ENCODE measurements around the gene CREBBP.

- TF ChIP-seq CTCF (IDR thresholded peaks at IDR 0.05) (no peak), POLR2A (IDR thresholded peaks at IDR 0.05) (no peak)
Observed at GRCh38 chr16:3797904-3798811, 82.4 kb downstream of the CREBBP start.

Data from prostate gland (tissue), 2 donors.